WERI-Rb-1 (cell line): ENCODE measurements around the gene MKI67.

Experiments
- DNase-seq: peaks from one replicate; pipeline ENCODE4 v3.0.0-alpha.2; 2020
- H3K27ac ChIP-seq: fragments of 250-450 bp; sonication (Bioruptor Pico); 2 replicates; pipeline ENCODE4 v1.5.1; 2020; ENCODE audit warnings: mild to moderate bottlenecking, moderate library complexity
- H3K27me3 ChIP-seq: fragments of 250-450 bp; sonication (Bioruptor Pico); 2 replicates; pipeline ENCODE4 v1.5.1; 2021; ENCODE audit warnings: mild to moderate bottlenecking, low read depth, moderate library complexity; ENCODE audit not compliant: insufficient read depth, severe bottlenecking
- H3K36me3 ChIP-seq: fragments of 250-450 bp; sonication (Bioruptor Pico); 2 replicates; pipeline ENCODE4 v1.5.1; 2020; ENCODE audit warnings: mild to moderate bottlenecking, moderate library complexity
- H3K4me3 ChIP-seq: 2 replicates; pipeline ENCODE4 v1.5.1; 2011; ENCODE audit warnings: low read depth, mild to moderate bottlenecking, control low read depth, low read length
- H3K9me3 ChIP-seq: fragments of 250-450 bp; sonication (Bioruptor Pico); 2 replicates; pipeline ENCODE4 v1.5.1; 2021; ENCODE audit warnings: mild to moderate bottlenecking, moderate library complexity; ENCODE audit not compliant: severe bottlenecking
- TF ChIP-seq, protein P1 (sequence below): IDR thresholded peaks from 2 replicates; pipeline ENCODE4 v1.5.1; 2011; ENCODE audit warnings: low read depth, mild to moderate bottlenecking, control low read depth, inconsistent platforms, low read length

Gene MKI67

DNA sequence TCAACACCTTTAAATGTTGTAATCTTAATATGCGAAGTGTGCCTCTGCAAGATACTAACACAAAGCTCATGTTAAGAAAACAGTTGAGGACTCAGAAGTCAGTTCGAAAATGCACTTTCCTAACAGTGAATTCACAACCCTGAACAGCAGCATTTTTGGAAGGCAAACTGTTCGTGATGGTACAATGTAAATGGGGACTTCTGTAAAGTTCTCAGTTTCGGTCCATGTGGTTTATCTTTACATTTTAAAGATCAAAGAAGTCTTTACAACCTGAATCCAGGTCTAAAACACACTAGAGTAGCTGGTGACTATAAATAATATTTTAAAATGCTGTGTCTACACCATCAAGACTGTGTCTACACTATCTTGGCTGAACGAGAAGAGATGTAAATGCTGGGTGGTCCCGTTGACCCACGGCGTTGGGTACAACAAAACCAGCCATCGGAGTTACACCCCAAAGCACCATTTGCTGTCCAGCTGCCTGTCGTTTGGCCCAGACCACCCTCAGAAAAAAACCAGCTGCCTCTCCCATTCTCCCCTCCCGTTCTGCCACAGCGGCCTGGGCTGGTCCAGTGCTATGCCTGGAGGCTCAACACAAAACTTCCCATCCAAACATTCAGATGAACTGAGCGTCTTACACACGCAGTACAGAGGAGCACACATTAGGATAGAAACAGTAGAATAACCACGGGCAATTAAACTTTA, 42.9 kb downstream of the MKI67 start:
- TF ChIP-seq, protein P1, sequence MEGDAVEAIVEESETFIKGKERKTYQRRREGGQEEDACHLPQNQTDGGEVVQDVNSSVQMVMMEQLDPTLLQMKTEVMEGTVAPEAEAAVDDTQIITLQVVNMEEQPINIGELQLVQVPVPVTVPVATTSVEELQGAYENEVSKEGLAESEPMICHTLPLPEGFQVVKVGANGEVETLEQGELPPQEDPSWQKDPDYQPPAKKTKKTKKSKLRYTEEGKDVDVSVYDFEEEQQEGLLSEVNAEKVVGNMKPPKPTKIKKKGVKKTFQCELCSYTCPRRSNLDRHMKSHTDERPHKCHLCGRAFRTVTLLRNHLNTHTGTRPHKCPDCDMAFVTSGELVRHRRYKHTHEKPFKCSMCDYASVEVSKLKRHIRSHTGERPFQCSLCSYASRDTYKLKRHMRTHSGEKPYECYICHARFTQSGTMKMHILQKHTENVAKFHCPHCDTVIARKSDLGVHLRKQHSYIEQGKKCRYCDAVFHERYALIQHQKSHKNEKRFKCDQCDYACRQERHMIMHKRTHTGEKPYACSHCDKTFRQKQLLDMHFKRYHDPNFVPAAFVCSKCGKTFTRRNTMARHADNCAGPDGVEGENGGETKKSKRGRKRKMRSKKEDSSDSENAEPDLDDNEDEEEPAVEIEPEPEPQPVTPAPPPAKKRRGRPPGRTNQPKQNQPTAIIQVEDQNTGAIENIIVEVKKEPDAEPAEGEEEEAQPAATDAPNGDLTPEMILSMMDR = no peak
- DNase-seq = no peak
- no peaks in the 10 kb centered on the region for H3K36me3 ChIP-seq
- no peaks in the 10 kb centered on the region for H3K9me3 ChIP-seq
- no peaks in the 10 kb centered on the region for H3K27me3 ChIP-seq
- no peak overlapping the region for H3K27ac ChIP-seq
- no peak overlapping the region for H3K4me3 ChIP-seq

DNA sequence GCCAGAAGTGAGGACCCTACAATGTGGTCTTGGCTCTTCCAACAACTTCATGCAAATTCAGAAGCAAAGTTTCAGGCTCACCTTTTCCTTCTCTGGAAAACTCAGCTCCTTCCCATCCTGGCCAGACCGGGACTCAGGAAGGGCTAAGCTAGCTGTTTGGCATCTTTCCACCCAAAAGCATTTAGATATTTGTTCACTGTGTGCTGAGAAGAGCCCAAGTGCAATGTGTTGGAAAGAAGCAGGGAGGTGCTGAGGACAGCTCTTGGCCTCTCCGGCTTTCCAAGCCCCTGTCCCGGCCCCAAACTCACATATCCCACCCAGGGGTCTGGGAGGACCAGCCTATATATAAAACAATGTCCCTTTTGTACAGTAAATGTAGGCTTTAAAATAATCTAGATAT, 44.5 kb downstream of the MKI67 start:
- H3K4me3 ChIP-seq = no peak overlapping the region

DNA sequence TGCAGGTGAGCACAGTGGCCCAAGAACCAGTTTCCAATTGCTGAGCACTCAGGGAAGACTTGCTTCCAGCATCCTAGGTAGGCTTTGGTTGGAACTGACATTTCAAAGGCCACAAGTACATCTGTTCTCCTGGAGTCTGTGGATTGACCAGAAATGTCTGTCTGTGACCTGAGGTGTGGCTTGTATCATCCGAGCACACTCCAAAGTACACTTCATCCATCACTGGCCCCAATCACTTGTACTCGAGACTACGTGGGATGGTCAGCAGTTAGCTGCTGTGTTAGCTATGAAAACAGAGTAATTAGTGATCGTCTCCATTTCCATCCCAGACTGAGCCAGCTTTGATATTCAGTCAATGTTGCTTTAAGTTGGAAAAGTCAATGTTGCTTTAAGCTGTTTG, 45.0 kb downstream of the MKI67 start:
- Histone ChIP-seq H3K4me3 (no peak overlapping the region), H3K36me3 (no peaks in the 10 kb centered on the region), H3K9me3 (no peaks in the 10 kb centered on the region), H3K27ac (no peak overlapping the region), H3K27me3 (no peaks in the 10 kb centered on the region)
- DNase-seq = no peak
- TF ChIP-seq, protein P1 = no peak

More for the DNA sequence above, 44.5 kb downstream of the MKI67 start:
- no peak for DNase-seq
- H3K36me3 ChIP-seq = no peaks in the 10 kb centered on the region
- H3K9me3 ChIP-seq = no peaks in the 10 kb centered on the region
- TF ChIP-seq, protein P1 = no peak
- H3K27ac ChIP-seq = no peak overlapping the region
- no peaks in the 10 kb centered on the region for H3K27me3 ChIP-seq

DNA sequence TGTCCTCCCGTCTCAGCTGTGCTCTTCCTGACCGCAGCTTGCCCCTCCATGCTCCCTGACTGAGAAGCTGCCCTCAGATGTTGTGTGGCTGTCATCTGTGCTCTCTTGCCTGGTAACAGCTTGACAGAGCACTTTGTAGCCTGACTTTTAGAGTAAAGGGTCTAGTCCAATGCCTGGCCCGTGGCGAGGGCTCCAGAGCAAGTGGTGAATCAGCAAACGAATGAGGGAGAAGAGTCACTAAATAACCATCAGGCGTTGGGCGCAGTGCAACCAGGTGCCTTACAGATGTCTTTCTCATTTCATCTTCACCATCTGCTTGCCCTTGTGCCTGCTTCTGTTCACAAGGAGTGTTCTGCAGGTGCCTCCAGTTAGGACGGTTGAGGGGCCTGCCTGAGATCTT, 45.6 kb downstream of the MKI67 start:
- Histone ChIP-seq H3K36me3 (no peaks in the 10 kb centered on the region), H3K9me3 (no peaks in the 10 kb centered on the region), H3K27ac (no peak overlapping the region), H3K4me3 (no peak overlapping the region), H3K27me3 (no peaks in the 10 kb centered on the region)
- TF ChIP-seq, protein P1 = no peak
- DNase-seq = no peak

DNA sequence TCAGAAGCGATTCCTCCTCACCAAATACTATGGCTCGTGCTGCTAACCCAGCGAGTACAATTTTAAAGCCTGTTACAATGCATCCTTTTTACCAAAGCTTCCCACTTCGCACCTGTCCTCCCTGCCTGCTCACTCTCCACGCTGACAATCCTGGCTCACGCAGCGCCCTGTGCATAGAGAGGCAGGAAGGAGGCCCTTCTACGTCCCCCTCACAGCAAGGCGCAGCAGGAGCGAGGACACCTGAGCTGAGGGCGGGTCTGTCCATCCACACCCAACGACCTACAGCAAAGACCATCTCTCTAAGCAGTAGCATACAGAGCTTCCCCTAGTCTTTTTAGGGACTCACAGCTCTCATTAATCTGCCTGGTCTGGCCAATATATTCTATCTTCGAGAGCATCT, 46.0 kb downstream of the MKI67 start:
- DNase-seq = no peak
- H3K27ac ChIP-seq = no peak overlapping the region
- no peaks in the 10 kb centered on the region for H3K36me3 ChIP-seq
- H3K9me3 ChIP-seq = no peaks in the 10 kb centered on the region
- no peaks in the 10 kb centered on the region for H3K27me3 ChIP-seq
- no peak overlapping the region for H3K4me3 ChIP-seq
- TF ChIP-seq, protein P1 = no peak
